ENCODE measurements around the gene WDFY3.

Gene WDFY3

DNA sequence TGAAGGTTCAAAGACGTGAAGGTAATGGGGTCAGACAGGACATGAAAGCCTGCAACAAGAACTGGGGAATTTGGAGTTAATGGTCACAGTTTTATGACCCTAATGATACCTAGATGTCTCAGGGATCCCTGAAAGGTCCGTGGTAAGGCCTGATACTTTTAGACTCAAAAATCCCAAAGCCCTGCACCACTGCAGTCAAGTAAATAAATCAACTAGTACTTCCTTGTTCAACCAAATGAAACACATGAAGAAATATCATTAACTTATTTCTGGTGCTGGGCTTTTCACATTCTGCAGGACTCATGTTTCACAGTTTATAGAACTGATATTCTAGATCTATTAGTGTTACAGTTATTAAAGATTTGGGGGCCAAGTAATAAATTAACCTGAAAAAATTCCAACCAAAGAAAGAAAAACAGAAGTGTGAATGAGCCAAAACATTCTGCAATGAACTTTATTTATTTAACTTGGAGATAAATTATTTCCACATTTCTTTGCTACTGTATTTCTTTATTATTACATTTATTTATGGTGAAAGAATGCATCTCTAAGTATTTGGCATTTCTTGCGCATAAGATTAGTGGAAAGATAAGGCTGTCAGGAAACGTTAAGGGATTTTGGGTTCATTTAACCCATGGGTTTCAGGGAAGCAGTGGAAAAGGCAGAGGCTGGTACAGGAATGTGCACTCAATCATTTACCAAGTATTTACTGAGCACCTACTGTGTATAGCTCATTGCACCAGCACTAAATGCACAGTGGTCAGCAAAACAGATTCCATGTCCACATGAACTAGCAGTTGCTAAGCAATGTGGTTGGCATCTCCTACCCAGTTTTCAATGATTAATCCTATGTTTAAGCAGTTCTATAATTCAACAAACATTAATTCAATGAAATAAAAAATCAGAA, 8.7 kb downstream of the WDFY3 start:
- ChIA-PET CTCF (no interaction called here), POLR2A (interaction anchor here (1.2 kb wide), 1 partner anchor 9 kb away, joined by 4 read pairs; the partner anchor contains the start of gene WDFY3)
- DNase-seq (ENCODE audit: extremely low spot score) = no peak
- TF ChIP-seq ELF4 (IDR thresholded peaks at IDR 0.05) (no peak), BHLHE40 (IDR thresholded peaks at IDR 0.05; ENCODE audit: borderline replicate concordance) (no peak), L3MBTL2 (conservative IDR thresholded peaks at IDR 0.05) (no peak), NFRKB (IDR thresholded peaks at IDR 0.05) (no peak), SUZ12 (IDR thresholded peaks at IDR 0.05) (no peak), ZNF384 (IDR thresholded peaks at IDR 0.05) (no peak), LEF1 (IDR thresholded peaks at IDR 0.05; ENCODE audit: borderline replicate concordance) (no peak), HDGF (IDR thresholded peaks at IDR 0.05; ENCODE audit: borderline replicate concordance) (no peak), FOXM1 (IDR thresholded peaks at IDR 0.05; ENCODE audit: borderline replicate concordance) (no peak), CTBP1 (IDR thresholded peaks at IDR 0.05; ENCODE audit: borderline replicate concordance) (no peak), FOXA1 (IDR thresholded peaks at IDR 0.05) (no peak), SP1 (IDR thresholded peaks at IDR 0.05) (no peak), TARDBP (IDR thresholded peaks at IDR 0.05) (no peak), FOXK2 (IDR thresholded peaks at IDR 0.05) (no peak), ARNT (IDR thresholded peaks at IDR 0.05) (no peak)
- TF ChIP-seq, protein P1, sequence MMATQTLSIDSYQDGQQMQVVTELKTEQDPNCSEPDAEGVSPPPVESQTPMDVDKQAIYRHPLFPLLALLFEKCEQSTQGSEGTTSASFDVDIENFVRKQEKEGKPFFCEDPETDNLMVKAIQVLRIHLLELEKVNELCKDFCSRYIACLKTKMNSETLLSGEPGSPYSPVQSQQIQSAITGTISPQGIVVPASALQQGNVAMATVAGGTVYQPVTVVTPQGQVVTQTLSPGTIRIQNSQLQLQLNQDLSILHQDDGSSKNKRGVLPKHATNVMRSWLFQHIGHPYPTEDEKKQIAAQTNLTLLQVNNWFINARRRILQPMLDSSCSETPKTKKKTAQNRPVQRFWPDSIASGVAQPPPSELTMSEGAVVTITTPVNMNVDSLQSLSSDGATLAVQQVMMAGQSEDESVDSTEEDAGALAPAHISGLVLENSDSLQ (IDR thresholded peaks at IDR 0.05) = no peak

DNA sequence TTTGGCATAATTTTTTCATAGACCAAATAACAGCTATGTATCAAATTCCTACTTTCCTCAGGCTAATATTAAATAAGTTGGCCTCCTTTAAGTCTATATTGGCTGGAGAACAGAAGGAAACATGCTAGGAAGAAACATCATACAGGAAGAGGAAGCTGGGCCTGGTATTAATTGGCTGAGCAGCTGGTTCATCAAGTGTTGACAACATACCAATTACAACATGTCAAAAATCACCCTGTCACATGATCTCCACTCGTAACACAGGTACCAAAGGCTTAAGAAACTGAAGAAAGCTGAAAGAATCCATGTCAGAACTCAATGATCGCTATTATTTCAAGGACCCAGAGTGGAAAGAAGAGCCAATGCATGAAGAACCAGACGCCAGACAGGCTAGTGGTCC, 10.5 kb downstream of the WDFY3 start:
- no peak for DNase-seq (ENCODE audit: extremely low spot score)
- POLR2A ChIA-PET = interaction anchor here (1.8 kb wide), 1 partner anchor 10 kb away, joined by 8 read pairs; the partner anchor contains the start of gene WDFY3
- CTCF ChIA-PET = no interaction called here
- TF ChIP-seq ZNF384 (IDR thresholded peaks at IDR 0.05) (no peak), FOXM1 (IDR thresholded peaks at IDR 0.05; ENCODE audit: borderline replicate concordance) (no peak), CTBP1 (IDR thresholded peaks at IDR 0.05; ENCODE audit: borderline replicate concordance) (no peak), LEF1 (IDR thresholded peaks at IDR 0.05; ENCODE audit: borderline replicate concordance) (no peak), ELF4 (IDR thresholded peaks at IDR 0.05) (no peak), SUZ12 (IDR thresholded peaks at IDR 0.05) (no peak), HDGF (IDR thresholded peaks at IDR 0.05; ENCODE audit: borderline replicate concordance) (no peak), TARDBP (IDR thresholded peaks at IDR 0.05) (no peak), SP1 (IDR thresholded peaks at IDR 0.05) (no peak)
- TF ChIP-seq, protein P1 (IDR thresholded peaks at IDR 0.05) = no peak

- TF ChIP-seq ZNF384 (IDR thresholded peaks at IDR 0.05) (no peak), FOXM1 (IDR thresholded peaks at IDR 0.05; ENCODE audit: borderline replicate concordance) (no peak), HDGF (IDR thresholded peaks at IDR 0.05; ENCODE audit: borderline replicate concordance) (no peak), LEF1 (IDR thresholded peaks at IDR 0.05; ENCODE audit: borderline replicate concordance) (no peak), FOXK2 (IDR thresholded peaks at IDR 0.05) (no peak), FOXA1 (IDR thresholded peaks at IDR 0.05) (no peak), L3MBTL2 (conservative IDR thresholded peaks at IDR 0.05) (no peak), TARDBP (IDR thresholded peaks at IDR 0.05) (no peak), NFRKB (IDR thresholded peaks at IDR 0.05) (no peak), CTBP1 (IDR thresholded peaks at IDR 0.05; ENCODE audit: borderline replicate concordance) (no peak), ARNT (IDR thresholded peaks at IDR 0.05) (no peak), SUZ12 (IDR thresholded peaks at IDR 0.05) (no peak), SP1 (IDR thresholded peaks at IDR 0.05) (no peak), ELF4 (IDR thresholded peaks at IDR 0.05) (no peak), BHLHE40 (IDR thresholded peaks at IDR 0.05; ENCODE audit: borderline replicate concordance) (no peak)
- TF ChIP-seq, protein P1 (IDR thresholded peaks at IDR 0.05) = no peak
- ChIA-PET POLR2A (interaction anchor here (1.0 kb wide), 1 partner anchor 12 kb away, joined by 5 read pairs; the partner anchor contains the start of gene WDFY3), CTCF (no interaction called here)
- DNase-seq (ENCODE audit: extremely low spot score) = no peak
These were observed 11.4 kb downstream of the WDFY3 start for GRCh38 chr4:84954982-84955567.

- ChIA-PET POLR2A (no interaction called here), CTCF (interaction anchor here (0.8 kb wide), 1 partner anchor 531 kb away, joined by 3 read pairs; no protein-coding TSS in a partner anchor)
- TF ChIP-seq HDGF (IDR thresholded peaks at IDR 0.05; ENCODE audit: borderline replicate concordance) = no peak
- no peak for TF ChIP-seq CTBP1 (IDR thresholded peaks at IDR 0.05; ENCODE audit: borderline replicate concordance)
- TF ChIP-seq L3MBTL2 (conservative IDR thresholded peaks at IDR 0.05) = no peak
- no peak for TF ChIP-seq FOXM1 (IDR thresholded peaks at IDR 0.05; ENCODE audit: borderline replicate concordance)
- no peak for TF ChIP-seq FOXK2 (IDR thresholded peaks at IDR 0.05)
- no peak for TF ChIP-seq LEF1 (IDR thresholded peaks at IDR 0.05; ENCODE audit: borderline replicate concordance)
- no peak for TF ChIP-seq TARDBP (IDR thresholded peaks at IDR 0.05)
- TF ChIP-seq SUZ12 (IDR thresholded peaks at IDR 0.05) = no peak
- no peak for DNase-seq (ENCODE audit: extremely low spot score)
These were observed 13.7 kb downstream of the WDFY3 start for GRCh38 chr4:84952776-84953175.

DNA sequence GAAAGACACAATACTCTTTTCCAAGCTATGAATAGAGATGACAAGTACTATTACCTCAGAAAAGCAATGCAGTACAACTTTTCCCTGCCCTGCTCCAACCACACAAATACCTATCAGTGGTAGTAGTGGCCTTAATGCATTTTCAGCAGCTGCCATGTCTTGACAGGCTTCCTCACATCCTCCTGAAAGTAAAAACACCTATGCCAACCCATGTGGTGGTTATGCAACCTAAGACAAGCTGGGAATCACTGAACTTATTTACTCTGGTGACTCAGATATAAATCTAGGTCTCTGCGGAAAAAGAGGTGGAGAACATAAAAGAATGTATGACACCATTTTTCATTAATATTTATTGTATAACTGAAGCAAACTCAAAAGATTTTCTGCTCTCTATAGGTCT, 14.5 kb downstream of the WDFY3 start:
- TF ChIP-seq ZNF384 (IDR thresholded peaks at IDR 0.05) (no peak), ARNT (IDR thresholded peaks at IDR 0.05) (no peak), BHLHE40 (IDR thresholded peaks at IDR 0.05; ENCODE audit: borderline replicate concordance) (no peak), HDGF (IDR thresholded peaks at IDR 0.05; ENCODE audit: borderline replicate concordance) (no peak), FOXM1 (IDR thresholded peaks at IDR 0.05; ENCODE audit: borderline replicate concordance) (no peak), NFRKB (IDR thresholded peaks at IDR 0.05) (no peak), FOXK2 (IDR thresholded peaks at IDR 0.05) (no peak), SUZ12 (IDR thresholded peaks at IDR 0.05) (no peak), TARDBP (IDR thresholded peaks at IDR 0.05) (no peak), LEF1 (IDR thresholded peaks at IDR 0.05; ENCODE audit: borderline replicate concordance) (no peak)
- TF ChIP-seq, protein P1 (IDR thresholded peaks at IDR 0.05) = no peak
- DNase-seq (ENCODE audit: extremely low spot score) = no peak
- ChIA-PET POLR2A (no interaction called here), CTCF (interaction anchor here (0.8 kb wide), 1 partner anchor 532 kb away, joined by 3 read pairs; no protein-coding TSS in a partner anchor)
